Type B pancreatic cell (in vitro differentiated cells): ENCODE results near the gene NEK4. TPM values are rescaled to one million over a fixed set of nuclear protein-coding genes. Genes with fewer than 3 reads are reported as not detected.
A peak's percentile ranks its signal among the peaks of the same experiment; 100 is the strongest.

Source experiments
- DNase-seq: peaks from one replicate; pipeline ENCODE4 v3.0.0; 2021; ENCODE audit warnings: mixed read lengths; ENCODE audit not compliant: unreplicated experiment; ENCODE audit errors: extremely low spot score
- H3K27ac Mint-ChIP-seq: 2 replicates; pipeline ENCODE4 v1.8.0; 2021; ENCODE audit warnings: mild to moderate bottlenecking, mixed read lengths
- H3K27me3 Mint-ChIP-seq: 2 replicates; pipeline ENCODE4 v1.8.0; 2021; ENCODE audit warnings: mixed read lengths
- H3K36me3 Mint-ChIP-seq: 2 replicates; pipeline ENCODE4 v1.8.0; 2021; ENCODE audit warnings: mixed read lengths
- H3K4me1 Mint-ChIP-seq: one replicate; pipeline ENCODE4 v1.8.0; 2021; ENCODE audit warnings: mixed read lengths; ENCODE audit not compliant: unreplicated experiment
- H3K4me3 Mint-ChIP-seq: 2 replicates; pipeline ENCODE4 v1.8.0; 2021; ENCODE audit warnings: mild to moderate bottlenecking, mixed read lengths
- H3K9me3 Mint-ChIP-seq: 2 replicates; pipeline ENCODE4 v1.8.0; 2021; ENCODE audit warnings: mixed read lengths
- CTCF ChIP-seq: fragments of 200-600 bp; sonication (generic); conservative IDR thresholded peaks from 2 replicates; pipeline ENCODE4 v1.5.0; 2021; ENCODE audit warnings: antibody characterized with exemption, mild to moderate bottlenecking
- total RNA-seq: library from RNA; stranded (reverse); gene quantifications from 2 replicates; pipeline ENCODE4 v1.2.1, GENCODE V29; 2021; ENCODE audit warnings: low replicate concordance

The NEK4 gene
- total RNA-seq, 1 donor from 2014 or later, result 47.2 TPM

GRCh38 chr3:52705438-52705687, 65.4 kb downstream of the NEK4 start:
- Mint-ChIP-seq H3K36me3 (peaks cover 4% of the 10 kb centered on the region), H3K27ac (peak overlapping the region; percentile 98), H3K27me3 (no peaks in the 10 kb centered on the region), H3K4me1 (peaks cover 18% of the 10 kb centered on the region), H3K4me3 (peak overlapping the region; percentile 97), H3K9me3 (no peaks in the 10 kb centered on the region)
- DNase-seq, result no peak
- no peak for TF ChIP-seq CTCF

GRCh38 chr3:52704611-52705437, 65.9 kb downstream of the NEK4 start:
- Mint-ChIP-seq H3K27me3 (no peaks in the 10 kb centered on the region), H3K4me1 (peaks cover 18% of the 10 kb centered on the region), H3K27ac (peak overlapping the region; percentile 98), H3K4me3 (peak overlapping the region; percentile 97), H3K36me3 (peaks cover 5% of the 10 kb centered on the region), H3K9me3 (no peaks in the 10 kb centered on the region)
- TF ChIP-seq CTCF, result no peak
- DNase-seq, result no peak

GRCh38 chr3:52703341-52703740, 67.4 kb downstream of the NEK4 start:
- no peak for DNase-seq
- Mint-ChIP-seq H3K4me1 (peaks cover 18% of the 10 kb centered on the region), H3K27ac (peak overlapping the region; percentile 24), H3K4me3 (peak overlapping the region; percentile 56), H3K27me3 (no peaks in the 10 kb centered on the region), H3K9me3 (no peaks in the 10 kb centered on the region), H3K36me3 (peaks cover 10% of the 10 kb centered on the region)
- no peak for TF ChIP-seq CTCF

- no peaks in the 10 kb centered on the region for H3K27me3 Mint-ChIP-seq
- H3K27ac Mint-ChIP-seq, result peak overlapping the region; percentile 11
- no peak for DNase-seq
- TF ChIP-seq CTCF, result no peak
- H3K4me1 Mint-ChIP-seq, result no peaks in the 10 kb centered on the region
- no peaks in the 10 kb centered on the region for H3K9me3 Mint-ChIP-seq
- H3K4me3 Mint-ChIP-seq, result no peak overlapping the region
- peaks cover 43% of the 10 kb centered on the region for H3K36me3 Mint-ChIP-seq
Measured at GRCh38 chr3:52697632-52697965, 73.1 kb downstream of the NEK4 start.

GRCh38 chr3:52696830-52697631, 73.7 kb downstream of the NEK4 start:
- Mint-ChIP-seq H3K4me1 (no peaks in the 10 kb centered on the region), H3K27me3 (no peaks in the 10 kb centered on the region), H3K9me3 (no peaks in the 10 kb centered on the region), H3K36me3 (peaks cover 43% of the 10 kb centered on the region), H3K27ac (peak overlapping the region; percentile 11), H3K4me3 (no peak overlapping the region)
- no peak for DNase-seq
- no peak for TF ChIP-seq CTCF
